HG02852 (cell line): ENCODE results near the gene YY1.
"Not testable (repeated sequence)": the region's sequence is repeated elsewhere in the genome, so short reads cannot be mapped to it uniquely, and the experiment has no call there.

Experiments used
- ATAC-seq: cut with Tn5 transposase; IDR thresholded peaks from one replicate; pipeline ENCODE4 v1.9.1; 2021; ENCODE audit warnings: mild to moderate bottlenecking, moderate library complexity; ENCODE audit not compliant: unreplicated experiment

The YY1 gene

GRCh38 chr14:100283436-100283835 lies 44.5 kb downstream of the YY1 start:
- ATAC-seq: not testable (repeated sequence)

- no peak for ATAC-seq
Observed at GRCh38 chr14:100283984-100284881, 45.3 kb downstream of the YY1 start.

- peak; percentile 80 for ATAC-seq
Observed at GRCh38 chr14:100285021-100285912, 46.3 kb downstream of the YY1 start.

- ATAC-seq: no peak
Observed at GRCh38 chr14:100285913-100286400, 47.0 kb downstream of the YY1 start.

- ATAC-seq: no peak
Observed at GRCh38 chr14:100286484-100287191, 47.7 kb downstream of the YY1 start.

- no peak for ATAC-seq
Observed at GRCh38 chr14:100287202-100287997, 48.5 kb downstream of the YY1 start.

- not testable (repeated sequence) for ATAC-seq
Observed at GRCh38 chr14:100287998-100288295, 49.0 kb downstream of the YY1 start.

- no peak for ATAC-seq
Observed at GRCh38 chr14:100288382-100289185, 49.6 kb downstream of the YY1 start.

- ATAC-seq: no peak
Observed at GRCh38 chr14:100289916-100290606, 51.1 kb downstream of the YY1 start.

- no peak for ATAC-seq
Observed at GRCh38 chr14:100290607-100291304, 51.8 kb downstream of the YY1 start.

GRCh38 chr14:100291305-100292075 lies 52.5 kb downstream of the YY1 start:
- ATAC-seq: no peak

GRCh38 chr14:100292301-100292775 lies 53.4 kb downstream of the YY1 start:
- ATAC-seq: no peak

GRCh38 chr14:100292776-100293461 lies 54.0 kb downstream of the YY1 start:
- no peak for ATAC-seq

GRCh38 chr14:100293497-100294212 lies 54.7 kb downstream of the YY1 start:
- ATAC-seq: no peak

- ATAC-seq: no peak
Observed at GRCh38 chr14:100294213-100294962, 55.4 kb downstream of the YY1 start.
